AG09319 (cell line): ENCODE measurements around the gene CCL23.
"Not testable (repeated sequence)": the region's sequence is repeated elsewhere in the genome, so short reads cannot be mapped to it uniquely, and the experiment has no call there.

Experiments used
- DNase-seq: peaks from one replicate; pipeline ENCODE4 v3.0.0-alpha.2; 2010; ENCODE audit warnings: low read depth; ENCODE audit errors: extremely low read depth
- CTCF ChIP-seq: IDR thresholded peaks from 2 replicates; pipeline ENCODE4 v1.5.1; 2011; ENCODE audit warnings: low read depth, mild to moderate bottlenecking, inconsistent platforms, low read length, moderate library complexity

Gene CCL23

GRCh38 chr17:36027761-36028160, 10.0 kb upstream of the CCL23 start:
- TF ChIP-seq CTCF: no peak
- no peak for DNase-seq

DNA sequence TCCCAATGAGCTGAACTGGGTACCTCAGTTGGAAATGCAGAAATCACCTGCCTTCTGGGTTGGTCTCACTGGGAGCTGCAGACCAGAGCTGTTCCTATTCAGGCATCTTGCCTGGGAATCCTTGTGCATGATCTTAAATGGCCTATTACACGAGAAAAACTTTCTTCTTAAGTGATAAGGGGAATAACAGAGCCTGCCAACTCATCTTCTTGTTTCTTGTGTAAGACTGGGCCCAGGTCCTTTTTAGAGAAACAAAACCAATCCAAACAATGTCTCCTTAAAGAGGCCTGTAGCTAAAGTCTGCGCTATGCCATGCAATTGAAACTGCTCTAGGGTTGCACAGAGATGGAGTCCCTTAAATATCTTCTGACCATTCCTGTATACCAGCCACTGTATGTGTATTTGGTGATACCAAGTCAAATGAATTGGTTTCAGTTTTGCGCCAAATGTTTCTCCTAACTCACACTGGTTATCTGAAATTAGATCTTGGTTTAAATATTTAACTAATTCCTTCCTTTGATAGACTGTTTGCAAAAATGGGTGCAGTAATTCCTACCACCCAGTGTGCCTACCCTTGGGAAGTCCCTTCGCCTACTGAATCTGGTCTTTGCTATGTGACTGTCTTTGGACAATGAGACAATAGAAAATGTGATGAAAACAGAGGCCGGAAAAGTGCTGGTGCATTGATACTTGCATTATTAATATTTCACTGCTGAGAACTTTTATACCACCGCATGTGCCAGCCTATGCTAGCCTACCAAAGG, 6.5 kb upstream of the CCL23 start:
- no peak for DNase-seq
- no peak for TF ChIP-seq CTCF

DNA sequence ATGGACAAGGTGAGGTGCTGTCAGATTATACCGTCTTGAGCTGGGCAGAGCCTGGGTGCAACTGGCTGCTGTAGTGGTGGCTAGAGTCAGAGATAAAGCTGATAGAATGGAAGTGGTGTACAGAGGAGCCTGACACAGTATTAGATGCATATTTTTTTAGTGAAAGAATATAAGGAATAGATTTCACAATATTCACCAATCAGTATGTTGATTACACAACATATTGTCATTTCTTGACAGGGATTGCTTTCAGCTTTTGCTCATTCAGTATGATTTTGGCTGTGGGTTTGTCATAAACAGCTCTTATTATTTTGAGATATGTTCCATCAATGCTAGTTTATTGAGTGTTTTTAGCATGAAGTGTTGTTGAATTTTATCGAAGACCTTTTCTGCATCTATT, 1.7 kb upstream of the CCL23 start:
- TF ChIP-seq CTCF: no peak
- no peak for DNase-seq

DNA sequence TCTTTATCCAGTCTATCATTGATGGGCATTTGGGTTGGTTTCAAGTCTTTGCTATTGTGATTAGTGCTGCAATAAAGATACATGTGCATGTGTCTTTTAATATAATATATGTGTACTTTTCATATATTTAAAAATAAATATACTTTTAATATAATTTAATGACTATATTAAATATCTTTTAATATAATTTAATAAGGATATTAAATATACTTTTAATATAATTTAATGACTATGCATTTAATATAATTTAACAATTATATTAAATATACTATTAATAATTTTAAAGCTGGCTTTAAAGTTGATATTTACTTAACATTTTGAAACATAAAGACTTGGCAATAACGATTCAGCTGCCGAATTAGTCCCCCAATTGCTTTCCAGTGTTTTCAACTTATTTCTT, 1.2 kb downstream of the CCL23 start:
- no peak for TF ChIP-seq CTCF
- no peak for DNase-seq

DNA sequence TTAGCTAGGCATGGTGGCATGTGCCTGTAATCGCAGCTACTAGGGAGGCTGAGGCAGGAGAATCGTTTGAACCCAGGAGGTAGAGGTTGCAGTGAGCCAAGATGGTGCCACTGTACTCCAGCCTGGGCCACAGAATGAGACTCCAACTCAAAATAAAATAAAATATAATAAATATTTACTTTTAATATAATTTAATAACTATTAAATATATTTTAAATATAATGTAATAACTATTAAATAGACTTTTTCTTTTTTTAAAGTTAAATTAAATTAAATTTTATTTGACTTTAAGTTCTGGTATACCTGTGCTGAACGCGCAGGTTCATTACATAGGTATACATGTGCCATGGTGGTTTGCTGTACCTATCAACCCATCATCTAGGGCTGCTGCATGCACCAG, 1.9 kb downstream of the CCL23 start:
- DNase-seq: not testable (repeated sequence)

- DNase-seq: no peak
- TF ChIP-seq CTCF: no peak
Observed at GRCh38 chr17:36014946-36015345, 2.8 kb downstream of the CCL23 start.

DNA sequence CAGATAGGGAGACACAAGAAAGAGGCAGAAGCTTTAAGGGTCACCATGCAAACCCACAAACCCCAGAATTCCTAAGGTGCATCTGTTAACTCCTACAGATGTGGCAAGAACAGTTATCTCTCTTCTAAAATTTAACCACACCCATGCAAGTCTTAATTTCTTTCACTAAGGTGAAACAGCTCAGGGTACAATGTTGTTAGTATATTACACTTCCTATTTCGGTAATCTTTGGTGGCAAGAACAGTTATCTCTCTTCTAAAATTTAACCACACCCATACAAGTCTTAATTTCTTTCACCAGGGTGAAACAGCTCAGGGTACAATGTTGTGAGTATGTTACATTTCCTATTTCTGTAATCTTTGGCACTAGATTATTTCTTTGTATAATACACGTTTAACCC, 6.6 kb downstream of the CCL23 start:
- DNase-seq: no peak
- TF ChIP-seq CTCF: no peak
